Skin epidermis (tissue), 12 donors: ENCODE results near the gene C6.

Experiments
- H3K27ac ChIP-seq, 21 experiments: fragments of 200-600 bp; sonication (generic) in 11 of 21; one replicate each; pipeline ENCODE4 v1.5.0; 2020; ENCODE audit warnings: mild to moderate bottlenecking in 3 of 21, inconsistent platforms in 2 of 21, moderate library complexity in 2 of 21
- H3K4me3 ChIP-seq, 7 experiments: fragments of 200-600 bp; sonication (generic) in 2 of 7; one replicate each; pipeline ENCODE4 v1.5.0; 2020; ENCODE audit warnings: inconsistent platforms in 2 of 7, mild to moderate bottlenecking in 2 of 7, moderate library complexity in 1 of 7

C6 gene

GRCh38 chr5:41145306-41145705, 68.0 kb downstream of the C6 start:
- no peak overlapping the region for H3K27ac ChIP-seq
- H3K4me3 ChIP-seq: no peak overlapping the region

- Histone ChIP-seq H3K4me3 (no peak overlapping the region), H3K27ac (no peak overlapping the region)
Observed at GRCh38 chr5:41143131-41143901, 70.0 kb downstream of the C6 start.

- Histone ChIP-seq H3K27ac (no peak overlapping the region), H3K4me3 (no peak overlapping the region)
Observed at GRCh38 chr5:41127967-41128690, 85.2 kb downstream of the C6 start.

- H3K27ac ChIP-seq: no peak overlapping the region
- no peak overlapping the region for H3K4me3 ChIP-seq
Observed at GRCh38 chr5:41122459-41122858, 90.9 kb downstream of the C6 start.

- no peak overlapping the region for H3K27ac ChIP-seq
- H3K4me3 ChIP-seq: no peak overlapping the region
Observed at GRCh38 chr5:41120600-41120999, 92.7 kb downstream of the C6 start.

- Histone ChIP-seq H3K27ac (no peak overlapping the region), H3K4me3 (no peak overlapping the region)
Observed at GRCh38 chr5:41118177-41118576, 95.2 kb downstream of the C6 start.

GRCh38 chr5:41115281-41115680, 98.1 kb downstream of the C6 start:
- peak overlapping the region in 5 of 21 experiments; percentile 28 to 73 (median 59) for H3K27ac ChIP-seq
- no peak overlapping the region for H3K4me3 ChIP-seq

GRCh38 chr5:41112486-41113455, 100.6 kb downstream of the C6 start:
- Histone ChIP-seq H3K27ac (no peak overlapping the region), H3K4me3 (no peak overlapping the region)

GRCh38 chr5:41109186-41109585, 104.1 kb downstream of the C6 start:
- Histone ChIP-seq H3K4me3 (no peak overlapping the region), H3K27ac (no peak overlapping the region)

GRCh38 chr5:41102341-41102740, 111.0 kb downstream of the C6 start:
- H3K27ac ChIP-seq: no peak overlapping the region
- no peak overlapping the region for H3K4me3 ChIP-seq

GRCh38 chr5:41097642-41098041, 115.7 kb downstream of the C6 start:
- no peak overlapping the region for H3K4me3 ChIP-seq
- H3K27ac ChIP-seq: no peak overlapping the region

- Histone ChIP-seq H3K27ac (no peak overlapping the region), H3K4me3 (no peak overlapping the region)
Observed at GRCh38 chr5:41095324-41096101, 117.8 kb downstream of the C6 start.

GRCh38 chr5:41094871-41095270, 118.5 kb downstream of the C6 start:
- Histone ChIP-seq H3K27ac (no peak overlapping the region), H3K4me3 (no peak overlapping the region)

GRCh38 chr5:41093803-41094202, 119.5 kb downstream of the C6 start:
- Histone ChIP-seq H3K4me3 (no peak overlapping the region), H3K27ac (no peak overlapping the region)
